Sigmoid colon (tissue), 4 donors: ENCODE results near the gene GLS2.

Source experiments
- CTCF ChIP-seq, 4 experiments: fragments of 450-650 bp in 3 of 4; fragments of 200-600 bp in 1 of 4; IDR thresholded peaks; one replicate each; pipeline ENCODE4 v1.5.1; 2016 to 2019; ENCODE audit warnings: antibody characterized with exemption in 4 of 4, mild to moderate bottlenecking in 3 of 4, moderate library complexity in 2 of 4
- EP300 ChIP-seq, 4 donors: sonication (generic); formaldehyde crosslinking; IDR thresholded peaks; one replicate each; pipeline ENCODE4 v1.6.1; 2017; ENCODE audit warnings: antibody characterized with exemption in 4 of 4
- POLR2A ChIP-seq, 2 donors: fragments of 450-650 bp; IDR thresholded peaks; one replicate each; pipeline ENCODE4 v1.6.1; 2016; ENCODE audit warnings: antibody characterized with exemption in 2 of 2, mild to moderate bottlenecking in 2 of 2, moderate library complexity in 2 of 2
- POLR2AphosphoS5 ChIP-seq, 4 donors: sonication (generic); formaldehyde crosslinking; IDR thresholded peaks; one replicate each; pipeline ENCODE4 v1.6.1; 2017; ENCODE audit warnings: antibody characterized with exemption in 4 of 4

- no peak for TF ChIP-seq CTCF (IDR thresholded peaks at IDR 0.05)
- no peak for TF ChIP-seq POLR2A (IDR thresholded peaks at IDR 0.05)
- TF ChIP-seq POLR2AphosphoS5 (IDR thresholded peaks at IDR 0.05), result peak in 2 of 4 donors; percentile 2 to 7
- TF ChIP-seq EP300 (IDR thresholded peaks at IDR 0.05), result no peak
These were observed 32.1 kb upstream of the GLS2 start for GRCh38 chr12:56520048-56520447.
